ENCODE data around the gene CUX1.

Gene CUX1

GRCh38 chr7:101784292-101785127 is 32.9 kb upstream of the CUX1 start:
- Histone ChIP-seq H2AFZ (ENCODE audit: low read depth) (no peak overlapping the region), H3K4me3 (IDR thresholded peaks at IDR 0.05; ENCODE audit: insufficient read depth, low read depth, low read length) (no peak overlapping the region), H3K4me1 (ENCODE audit: low read depth, poor library complexity, severe bottlenecking) (no peaks in the 10 kb centered on the region), H3K36me3 (ENCODE audit: insufficient read depth) (no peaks in the 10 kb centered on the region), H3K79me2 (ENCODE audit: insufficient read depth, low read depth) (no peaks in the 10 kb centered on the region), H3K4me2 (no peak overlapping the region), H3K27ac (no peak overlapping the region), H3K27me3 (ENCODE audit: insufficient read depth, low read depth) (no peaks in the 10 kb centered on the region), H3K9ac (no peak overlapping the region), H4K20me1 (ENCODE audit: insufficient read depth) (no peaks in the 10 kb centered on the region)
- TF ChIP-seq CTCF (conservative IDR thresholded peaks at IDR 0.05; ENCODE audit: low read depth, low read length) = no peak

DNA sequence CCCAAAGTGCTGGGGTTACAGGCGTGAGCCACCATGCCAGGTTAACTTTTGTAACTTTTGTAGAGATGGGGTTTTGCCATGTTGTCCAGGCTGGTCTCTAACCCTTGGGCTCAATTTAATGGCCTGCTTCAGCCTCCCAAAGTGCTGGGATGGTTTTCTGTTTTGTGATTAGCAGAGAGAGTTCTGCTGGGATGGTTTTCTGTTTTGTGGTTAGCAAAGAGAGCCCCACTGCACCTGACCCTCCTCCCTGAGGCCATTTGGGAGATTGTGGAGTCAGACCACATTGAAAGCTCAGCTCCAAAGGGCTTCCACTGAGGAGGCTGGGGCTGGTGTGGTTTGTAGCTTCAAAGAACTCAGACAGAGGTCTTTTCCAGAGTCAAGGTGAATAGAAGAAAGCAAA is 29.6 kb upstream of the CUX1 start:
- H3K27me3 ChIP-seq (ENCODE audit: insufficient read depth, low read depth) = no peaks in the 10 kb centered on the region
- no peak for TF ChIP-seq CTCF (conservative IDR thresholded peaks at IDR 0.05; ENCODE audit: low read depth, low read length)
- no peak overlapping the region for H3K4me2 ChIP-seq
- no peaks in the 10 kb centered on the region for H3K4me1 ChIP-seq (ENCODE audit: low read depth, poor library complexity, severe bottlenecking)
- H2AFZ ChIP-seq (ENCODE audit: low read depth) = no peak overlapping the region
- no peak overlapping the region for H3K9ac ChIP-seq
- H4K20me1 ChIP-seq (ENCODE audit: insufficient read depth) = no peaks in the 10 kb centered on the region
- H3K36me3 ChIP-seq (ENCODE audit: insufficient read depth) = no peaks in the 10 kb centered on the region
- H3K79me2 ChIP-seq (ENCODE audit: insufficient read depth, low read depth) = no peaks in the 10 kb centered on the region
- H3K4me3 ChIP-seq (IDR thresholded peaks at IDR 0.05; ENCODE audit: insufficient read depth, low read depth, low read length) = no peak overlapping the region
- no peak overlapping the region for H3K27ac ChIP-seq

GRCh38 chr7:101788517-101788916 is 28.9 kb upstream of the CUX1 start:
- H4K20me1 ChIP-seq (ENCODE audit: insufficient read depth) = no peaks in the 10 kb centered on the region
- no peak for TF ChIP-seq CTCF (conservative IDR thresholded peaks at IDR 0.05; ENCODE audit: low read depth, low read length)
- H3K9ac ChIP-seq = no peak overlapping the region
- H3K4me3 ChIP-seq (IDR thresholded peaks at IDR 0.05; ENCODE audit: insufficient read depth, low read depth, low read length) = no peak overlapping the region
- no peak overlapping the region for H3K27ac ChIP-seq
- H3K79me2 ChIP-seq (ENCODE audit: insufficient read depth, low read depth) = no peaks in the 10 kb centered on the region
- no peak overlapping the region for H3K4me2 ChIP-seq
- H2AFZ ChIP-seq (ENCODE audit: low read depth) = no peak overlapping the region
- H3K27me3 ChIP-seq (ENCODE audit: insufficient read depth, low read depth) = no peaks in the 10 kb centered on the region
- H3K36me3 ChIP-seq (ENCODE audit: insufficient read depth) = no peaks in the 10 kb centered on the region
- H3K4me1 ChIP-seq (ENCODE audit: low read depth, poor library complexity, severe bottlenecking) = no peaks in the 10 kb centered on the region

DNA sequence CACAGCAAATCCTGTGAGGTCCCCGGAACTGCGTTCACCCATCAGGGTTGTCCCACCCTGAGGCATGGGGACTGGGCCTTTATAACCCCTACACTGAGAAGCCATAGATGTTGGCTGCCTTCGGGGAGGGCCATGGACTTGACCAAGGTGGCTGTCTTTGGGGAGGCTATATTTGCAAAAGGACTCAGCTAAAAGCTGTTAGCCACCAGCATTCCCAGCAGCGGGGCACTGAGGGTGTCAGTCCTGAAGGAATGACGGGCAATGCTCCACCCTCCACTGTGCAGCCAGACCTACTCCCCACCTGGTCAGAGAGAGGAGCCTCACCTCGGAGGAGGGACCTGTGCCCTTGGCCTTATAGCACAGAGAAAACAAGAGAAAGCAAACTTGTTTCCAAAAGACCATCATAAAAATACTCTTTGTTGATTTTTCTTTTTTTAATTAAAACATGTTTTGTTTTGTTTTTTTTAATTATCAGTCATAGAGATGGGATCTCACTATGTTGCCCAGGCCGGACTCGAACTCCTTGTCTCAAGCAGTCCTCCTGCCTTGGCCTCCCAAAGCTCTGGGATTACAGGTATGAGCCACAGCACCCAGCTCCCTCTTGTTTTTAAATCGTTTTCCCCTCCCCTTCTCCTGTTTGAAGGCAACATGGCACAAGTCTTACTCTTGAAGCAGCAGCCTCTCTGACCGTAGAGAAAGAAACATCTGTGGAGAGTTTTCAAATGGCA is 26.7 kb upstream of the CUX1 start:
- Histone ChIP-seq H4K20me1 (ENCODE audit: insufficient read depth) (no peaks in the 10 kb centered on the region), H3K27ac (no peak overlapping the region), H2AFZ (ENCODE audit: low read depth) (no peak overlapping the region), H3K27me3 (ENCODE audit: insufficient read depth, low read depth) (no peaks in the 10 kb centered on the region), H3K4me1 (ENCODE audit: low read depth, poor library complexity, severe bottlenecking) (no peaks in the 10 kb centered on the region), H3K4me2 (no peak overlapping the region), H3K4me3 (IDR thresholded peaks at IDR 0.05; ENCODE audit: insufficient read depth, low read depth, low read length) (no peak overlapping the region), H3K9ac (no peak overlapping the region), H3K79me2 (ENCODE audit: insufficient read depth, low read depth) (no peaks in the 10 kb centered on the region), H3K36me3 (ENCODE audit: insufficient read depth) (no peaks in the 10 kb centered on the region)
- TF ChIP-seq CTCF (conservative IDR thresholded peaks at IDR 0.05; ENCODE audit: low read depth, low read length) = no peak

Measured in KMS-11 (cell line).